Glutamatergic neuron (in vitro differentiated cells): ENCODE results near the gene RASA3. TPM values are rescaled to one million over a fixed set of nuclear protein-coding genes. Genes with fewer than 3 reads are reported as not detected.

Experiments used
- DNase-seq: peaks from one replicate; pipeline ENCODE4 v3.0.0; 2022
- H3K27ac Mint-ChIP-seq: one replicate; pipeline ENCODE4 v1.8.0; 2020; ENCODE audit warnings: mild to moderate bottlenecking, mixed read lengths, inconsistent platforms; ENCODE audit not compliant: unreplicated experiment
- H3K27me3 Mint-ChIP-seq: one replicate; pipeline ENCODE4 v1.8.0; 2020; ENCODE audit warnings: mild to moderate bottlenecking, moderate library complexity, mixed read lengths, inconsistent platforms; ENCODE audit not compliant: unreplicated experiment
- H3K36me3 Mint-ChIP-seq: one replicate; pipeline ENCODE4 v1.8.0; 2020; ENCODE audit warnings: mild to moderate bottlenecking, mixed read lengths, inconsistent platforms; ENCODE audit not compliant: unreplicated experiment
- H3K4me1 Mint-ChIP-seq: one replicate; pipeline ENCODE4 v1.8.0; 2020; ENCODE audit warnings: mild to moderate bottlenecking, low read depth, mixed read lengths, inconsistent platforms; ENCODE audit not compliant: unreplicated experiment
- H3K4me3 Mint-ChIP-seq: one replicate; pipeline ENCODE4 v1.8.0; 2020; ENCODE audit warnings: mild to moderate bottlenecking, mixed read lengths, inconsistent platforms; ENCODE audit not compliant: unreplicated experiment
- H3K9me3 Mint-ChIP-seq: one replicate; pipeline ENCODE4 v1.8.0; 2020; ENCODE audit warnings: mild to moderate bottlenecking, moderate library complexity, mixed read lengths, inconsistent platforms; ENCODE audit not compliant: unreplicated experiment
- total RNA-seq: library from RNA; stranded (reverse); fragmentation: NEBNext Ultra II Directional; extraction: Animal tissue kit (Norgen Biotek cat#: 25700); gene quantifications from one replicate; pipeline ENCODE4 v1.2.1, GENCODE V29; 2021; ENCODE audit not compliant: unreplicated experiment
- TF ChIP-seq, protein P1 (sequence below): fragments of 200-600 bp; sonication (generic); IDR thresholded peaks from one replicate; pipeline ENCODE4 v1.5.0; 2021; ENCODE audit not compliant: partially characterized antibody, unreplicated experiment

Gene RASA3
- total RNA-seq, 1 donor from 2014 or later: 15.2 TPM

DNA sequence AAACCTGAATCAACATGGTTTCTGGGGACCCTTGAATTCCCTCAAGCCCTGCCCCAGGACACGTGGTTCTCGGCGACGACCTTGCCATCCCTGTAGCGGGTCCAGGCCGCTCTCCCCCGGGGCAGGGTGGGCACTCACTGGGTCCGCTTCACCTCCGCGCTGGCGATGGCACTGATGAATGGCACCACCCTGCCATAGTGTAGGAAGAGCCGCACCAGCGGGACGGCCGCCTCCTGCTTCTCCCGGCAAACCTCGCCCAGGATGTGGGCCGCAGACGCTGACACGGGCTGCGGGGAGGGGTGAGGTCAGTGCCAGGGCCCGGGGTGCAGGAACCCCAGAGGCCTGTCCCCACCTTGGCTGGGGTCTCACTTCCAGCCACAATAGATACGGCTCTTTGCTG, 114.5 kb downstream of the RASA3 start:
- peaks cover 3% of the 10 kb centered on the region for H3K4me1 Mint-ChIP-seq
- H3K27me3 Mint-ChIP-seq: no peaks in the 10 kb centered on the region
- H3K36me3 Mint-ChIP-seq: no peaks in the 10 kb centered on the region
- TF ChIP-seq, protein P1, sequence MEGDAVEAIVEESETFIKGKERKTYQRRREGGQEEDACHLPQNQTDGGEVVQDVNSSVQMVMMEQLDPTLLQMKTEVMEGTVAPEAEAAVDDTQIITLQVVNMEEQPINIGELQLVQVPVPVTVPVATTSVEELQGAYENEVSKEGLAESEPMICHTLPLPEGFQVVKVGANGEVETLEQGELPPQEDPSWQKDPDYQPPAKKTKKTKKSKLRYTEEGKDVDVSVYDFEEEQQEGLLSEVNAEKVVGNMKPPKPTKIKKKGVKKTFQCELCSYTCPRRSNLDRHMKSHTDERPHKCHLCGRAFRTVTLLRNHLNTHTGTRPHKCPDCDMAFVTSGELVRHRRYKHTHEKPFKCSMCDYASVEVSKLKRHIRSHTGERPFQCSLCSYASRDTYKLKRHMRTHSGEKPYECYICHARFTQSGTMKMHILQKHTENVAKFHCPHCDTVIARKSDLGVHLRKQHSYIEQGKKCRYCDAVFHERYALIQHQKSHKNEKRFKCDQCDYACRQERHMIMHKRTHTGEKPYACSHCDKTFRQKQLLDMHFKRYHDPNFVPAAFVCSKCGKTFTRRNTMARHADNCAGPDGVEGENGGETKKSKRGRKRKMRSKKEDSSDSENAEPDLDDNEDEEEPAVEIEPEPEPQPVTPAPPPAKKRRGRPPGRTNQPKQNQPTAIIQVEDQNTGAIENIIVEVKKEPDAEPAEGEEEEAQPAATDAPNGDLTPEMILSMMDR: no peak
- no peak overlapping the region for H3K27ac Mint-ChIP-seq
- peaks cover 2% of the 10 kb centered on the region for H3K9me3 Mint-ChIP-seq
- no peak for DNase-seq
- no peak overlapping the region for H3K4me3 Mint-ChIP-seq

DNA sequence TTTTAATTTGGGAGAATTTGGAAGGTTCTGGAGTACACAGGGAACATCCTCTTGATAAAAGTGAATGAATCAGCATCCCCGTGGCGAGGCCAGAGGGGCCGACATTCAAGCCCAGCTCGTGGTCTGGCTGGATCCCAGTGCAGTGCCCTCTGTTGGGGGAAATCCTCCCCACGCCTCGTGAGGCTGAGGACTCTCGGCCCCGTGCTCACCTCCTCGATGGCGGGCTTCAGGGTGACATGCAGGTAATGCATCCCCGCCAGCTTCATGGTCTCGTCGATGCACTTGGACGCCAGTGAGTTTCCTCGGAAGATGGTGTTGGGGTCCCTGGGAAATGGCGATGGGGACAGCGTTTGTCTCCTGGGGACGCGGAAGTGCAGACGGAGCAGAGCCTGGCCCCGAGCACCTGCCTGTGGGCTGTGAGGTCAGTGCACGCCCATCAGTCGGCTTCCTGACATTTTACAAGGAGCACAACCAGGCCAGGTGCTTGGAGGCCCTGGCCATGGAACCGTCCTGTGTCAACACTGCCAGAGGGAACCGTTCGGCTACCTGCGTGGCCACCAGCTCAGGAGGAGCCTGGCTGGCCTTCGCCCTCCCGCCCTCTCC, 115.3 kb downstream of the RASA3 start:
- H3K27ac Mint-ChIP-seq: no peak overlapping the region
- TF ChIP-seq, protein P1: no peak
- no peak overlapping the region for H3K4me3 Mint-ChIP-seq

DNA sequence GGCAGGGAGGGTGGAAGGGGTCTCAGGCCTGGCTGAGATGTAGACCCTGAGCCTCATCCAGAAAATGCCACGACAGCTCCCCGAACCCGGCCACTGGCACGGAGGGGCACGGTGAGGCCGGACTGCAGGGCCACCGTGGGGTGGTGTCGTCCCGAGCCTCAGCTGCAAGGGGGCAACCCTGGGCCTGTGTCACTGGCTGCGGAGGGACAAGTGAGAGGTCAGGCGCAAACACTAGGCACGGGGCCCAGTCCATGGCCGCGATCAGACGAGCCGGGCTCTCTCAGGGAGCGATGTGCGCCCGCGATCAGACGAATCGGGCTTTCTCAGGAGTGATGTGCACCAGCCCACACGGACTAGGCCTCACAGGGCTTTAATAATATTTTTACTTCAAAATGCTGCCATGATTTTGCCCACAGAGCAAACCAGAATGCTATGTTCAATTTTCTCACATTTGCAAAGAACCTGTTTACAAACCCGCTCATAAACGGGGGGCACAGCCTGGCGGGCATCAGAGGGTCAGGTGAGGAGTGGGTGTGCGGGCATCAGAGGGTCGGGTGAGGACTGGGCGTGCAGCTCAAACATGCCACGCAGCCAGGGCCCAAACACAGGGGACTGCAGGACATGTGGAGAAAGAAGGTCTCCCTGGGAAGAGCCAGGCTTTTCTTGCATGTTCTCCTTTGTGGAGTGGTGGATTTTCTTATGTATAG, 115.9 kb downstream of the RASA3 start:
- DNase-seq: peak; percentile 4
- H3K4me3 Mint-ChIP-seq: no peak overlapping the region
- no peak overlapping the region for H3K27ac Mint-ChIP-seq
- H3K27me3 Mint-ChIP-seq: no peaks in the 10 kb centered on the region
- H3K36me3 Mint-ChIP-seq: no peaks in the 10 kb centered on the region
- H3K4me1 Mint-ChIP-seq: peaks cover 3% of the 10 kb centered on the region
- TF ChIP-seq, protein P1: no peak
- H3K9me3 Mint-ChIP-seq: peaks cover 2% of the 10 kb centered on the region

More for the DNA sequence above, 115.3 kb downstream of the RASA3 start:
- Mint-ChIP-seq H3K4me1 (peaks cover 3% of the 10 kb centered on the region), H3K27me3 (no peaks in the 10 kb centered on the region), H3K9me3 (peaks cover 2% of the 10 kb centered on the region), H3K36me3 (no peaks in the 10 kb centered on the region)
- no peak for DNase-seq

DNA sequence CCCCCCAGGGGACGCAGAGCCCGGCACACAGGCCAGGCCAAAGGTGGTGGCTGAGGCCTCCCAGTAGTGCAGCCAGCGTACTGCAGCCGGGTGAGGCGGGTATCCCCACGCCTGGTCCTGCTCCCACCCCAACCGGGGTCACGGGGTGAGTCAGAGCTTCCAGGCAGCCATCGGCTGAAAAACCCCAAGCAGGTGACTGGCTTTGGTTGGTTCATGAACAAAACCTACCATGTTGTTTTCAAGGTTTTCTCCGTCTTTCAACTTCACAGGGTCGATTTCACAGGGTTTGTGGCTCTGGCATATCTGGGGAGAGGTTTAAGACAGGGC, 116.5 kb downstream of the RASA3 start:
- peaks cover 3% of the 10 kb centered on the region for H3K36me3 Mint-ChIP-seq
- H3K4me3 Mint-ChIP-seq: no peak overlapping the region
- no peak for DNase-seq
- peaks cover 3% of the 10 kb centered on the region for H3K4me1 Mint-ChIP-seq
- H3K9me3 Mint-ChIP-seq: peaks cover 4% of the 10 kb centered on the region
- TF ChIP-seq, protein P1: no peak
- peaks cover 2% of the 10 kb centered on the region for H3K27me3 Mint-ChIP-seq
- no peak overlapping the region for H3K27ac Mint-ChIP-seq
